DND-41 (cell line): ENCODE results near the gene SLFN12L.

Experiments
- ATAC-seq: fragments of 200-7000 bp; cut with Tn5 transposase; 3 replicates; pipeline ENCODE4 v1.9.1; 2021; ENCODE audit warnings: low read depth; ENCODE audit not compliant: insufficient read depth
- DNase-seq: peaks from one replicate; pipeline ENCODE4 v3.0.0-alpha.2; 2020
- H2AFZ ChIP-seq: 2 replicates; pipeline ENCODE4 v1.6.0; 2012; ENCODE audit warnings: low read depth, low read length
- H3K27ac ChIP-seq: 2 replicates; pipeline ENCODE4 v1.5.1; 2012; ENCODE audit warnings: low read length, inconsistent platforms
- H3K27me3 ChIP-seq: fragments of 200-600 bp; sonication (generic); 2 replicates; pipeline ENCODE4 v1.6.0; 2012; ENCODE audit warnings: low read length, mild to moderate bottlenecking, inconsistent platforms; ENCODE audit not compliant: insufficient read depth, poor library complexity
- H3K36me3 ChIP-seq: 2 replicates; pipeline ENCODE4 v1.5.1; 2012; ENCODE audit warnings: low read length, inconsistent platforms; ENCODE audit not compliant: insufficient read depth
- H3K4me1 ChIP-seq: 2 replicates; pipeline ENCODE4 v1.5.1; 2012; ENCODE audit warnings: mild to moderate bottlenecking, low read length; ENCODE audit not compliant: insufficient read depth
- H3K4me2 ChIP-seq: 2 replicates; pipeline ENCODE4 v1.6.0; 2012; ENCODE audit warnings: mild to moderate bottlenecking, moderate library complexity, low read length, inconsistent platforms; ENCODE audit not compliant: insufficient read depth
- H3K4me3 ChIP-seq, 2 experiments: fragments of 200-600 bp in 1 of 2; shearing (Covaris generic) in 1 of 2; 2 replicates each; pipeline ENCODE4 v1.5.1; 2012 to 2016; ENCODE audit warnings: inconsistent platforms in 2 of 2, low read length in 2 of 2, mild to moderate bottlenecking in 2 of 2, low read depth in 1 of 2, moderate library complexity in 1 of 2
- H3K79me2 ChIP-seq: 2 replicates; pipeline ENCODE4 v1.6.0; 2012; ENCODE audit warnings: low read length, inconsistent platforms; ENCODE audit not compliant: insufficient read depth
- H3K9ac ChIP-seq: 2 replicates; pipeline ENCODE4 v1.6.0; 2012; ENCODE audit warnings: low read depth, mild to moderate bottlenecking, inconsistent platforms, low read length, moderate library complexity
- H3K9me3 ChIP-seq: 2 replicates; pipeline ENCODE4 v1.5.1; 2012; ENCODE audit warnings: low read length, moderate library complexity, mild to moderate bottlenecking, inconsistent platforms; ENCODE audit not compliant: insufficient read depth, severe bottlenecking
- H4K20me1 ChIP-seq: 2 replicates; pipeline ENCODE4 v1.6.0; 2012; ENCODE audit warnings: low read length; ENCODE audit not compliant: insufficient read depth
- EZH2 ChIP-seq: IDR thresholded peaks from 3 replicates; pipeline ENCODE4 v1.6.1; 2012; ENCODE audit warnings: borderline replicate concordance, low read depth, mild to moderate bottlenecking, moderate library complexity, low read length, inconsistent platforms; ENCODE audit not compliant: severe bottlenecking
- TF ChIP-seq, protein P1 (sequence below): IDR thresholded peaks from 2 replicates; pipeline ENCODE4 v1.5.1; 2012; ENCODE audit warnings: borderline replicate concordance, low read length, moderate library complexity, mild to moderate bottlenecking; ENCODE audit not compliant: poor library complexity, severe bottlenecking; ENCODE audit errors: extremely low read depth

Gene SLFN12L

GRCh38 chr17:35575759-35576158 lies 38.3 kb upstream of the SLFN12L start:
- peaks cover 31% of the 10 kb centered on the region; the same call in 1 of the 2 replicates for H3K36me3 ChIP-seq
- peaks cover 36% of the 10 kb centered on the region for H3K79me2 ChIP-seq
- peaks cover 38% of the 10 kb centered on the region for H3K4me1 ChIP-seq
- ATAC-seq (no peak), DNase-seq (no peak)
- H3K4me2 ChIP-seq = no peak overlapping the region
- H3K27ac ChIP-seq = no peak overlapping the region
- no peak for TF ChIP-seq EZH2
- TF ChIP-seq, protein P1, sequence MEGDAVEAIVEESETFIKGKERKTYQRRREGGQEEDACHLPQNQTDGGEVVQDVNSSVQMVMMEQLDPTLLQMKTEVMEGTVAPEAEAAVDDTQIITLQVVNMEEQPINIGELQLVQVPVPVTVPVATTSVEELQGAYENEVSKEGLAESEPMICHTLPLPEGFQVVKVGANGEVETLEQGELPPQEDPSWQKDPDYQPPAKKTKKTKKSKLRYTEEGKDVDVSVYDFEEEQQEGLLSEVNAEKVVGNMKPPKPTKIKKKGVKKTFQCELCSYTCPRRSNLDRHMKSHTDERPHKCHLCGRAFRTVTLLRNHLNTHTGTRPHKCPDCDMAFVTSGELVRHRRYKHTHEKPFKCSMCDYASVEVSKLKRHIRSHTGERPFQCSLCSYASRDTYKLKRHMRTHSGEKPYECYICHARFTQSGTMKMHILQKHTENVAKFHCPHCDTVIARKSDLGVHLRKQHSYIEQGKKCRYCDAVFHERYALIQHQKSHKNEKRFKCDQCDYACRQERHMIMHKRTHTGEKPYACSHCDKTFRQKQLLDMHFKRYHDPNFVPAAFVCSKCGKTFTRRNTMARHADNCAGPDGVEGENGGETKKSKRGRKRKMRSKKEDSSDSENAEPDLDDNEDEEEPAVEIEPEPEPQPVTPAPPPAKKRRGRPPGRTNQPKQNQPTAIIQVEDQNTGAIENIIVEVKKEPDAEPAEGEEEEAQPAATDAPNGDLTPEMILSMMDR = no peak
- H3K9ac ChIP-seq = no peak overlapping the region
- H3K9me3 ChIP-seq = no peaks in the 10 kb centered on the region
- no peaks in the 10 kb centered on the region for H3K27me3 ChIP-seq
- no peaks in the 10 kb centered on the region; the same call in 1 of the 2 replicates for H4K20me1 ChIP-seq
- H2AFZ ChIP-seq = no peak overlapping the region
- H3K4me3 ChIP-seq = no peak overlapping the region

DNA sequence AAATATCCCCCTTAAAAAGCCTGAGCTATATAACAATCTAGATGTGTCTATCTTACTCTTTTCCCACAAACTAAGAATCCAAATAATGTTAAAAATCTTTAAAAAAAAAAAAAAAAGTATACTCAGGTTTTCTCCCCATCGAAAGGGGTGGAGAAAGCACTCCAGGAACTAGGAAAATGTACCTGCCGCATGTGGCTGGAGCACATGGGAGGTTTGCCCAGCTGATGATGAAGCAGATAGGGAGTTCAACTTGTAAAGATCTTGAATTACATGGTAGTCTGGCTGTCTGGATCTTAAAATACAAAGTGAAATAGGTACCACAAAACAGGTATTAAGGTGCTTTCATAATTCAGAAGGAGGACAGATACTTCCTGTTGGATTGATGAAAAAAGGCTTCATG lies 31.9 kb upstream of the SLFN12L start:
- DNase-seq = no peak
- Histone ChIP-seq H3K36me3 (peaks cover 23% of the 10 kb centered on the region), H3K9ac (peak overlapping the region; percentile 72)

GRCh38 chr17:35568561-35568960 lies 31.1 kb upstream of the SLFN12L start:
- H3K4me3 ChIP-seq = peak overlapping the region; percentile 67 to 72
- peaks cover 51% of the 10 kb centered on the region for H3K79me2 ChIP-seq
- H3K4me2 ChIP-seq = peak overlapping the region; percentile 97
- no peaks in the 10 kb centered on the region for H3K9me3 ChIP-seq
- peaks cover 5% of the 10 kb centered on the region; the same call in 1 of the 2 replicates for H4K20me1 ChIP-seq
- peak; percentile 36 for DNase-seq
- peak overlapping the region; percentile 72 for H3K9ac ChIP-seq
- H3K27ac ChIP-seq = peak overlapping the region; percentile 77
- TF ChIP-seq EZH2 = no peak
- TF ChIP-seq, protein P1 = no peak
- ATAC-seq = peak; percentile 34; the same call in 1 of the 3 replicates
- peaks cover 17% of the 10 kb centered on the region for H3K36me3 ChIP-seq
- peaks cover 38% of the 10 kb centered on the region for H3K4me1 ChIP-seq
- H2AFZ ChIP-seq = peak overlapping the region; percentile 81
- no peaks in the 10 kb centered on the region for H3K27me3 ChIP-seq

More for the DNA sequence above, 31.9 kb upstream of the SLFN12L start:
- no peak for ATAC-seq
- Histone ChIP-seq H3K4me3 (peak overlapping the region; percentile 67 to 72; a peak in 3 of 4 replicates), H2AFZ (no peak overlapping the region), H3K4me1 (peaks cover 38% of the 10 kb centered on the region), H3K79me2 (peaks cover 51% of the 10 kb centered on the region), H3K27me3 (no peaks in the 10 kb centered on the region), H4K20me1 (peaks cover 5% of the 10 kb centered on the region; the same call in 1 of the 2 replicates), H3K4me2 (peak overlapping the region; percentile 97), H3K27ac (no peak overlapping the region), H3K9me3 (no peaks in the 10 kb centered on the region)
- TF ChIP-seq EZH2 = no peak
- TF ChIP-seq, protein P1 = no peak
